GM06990 (cell line): ENCODE data around the gene CDIP1.

Source experiments
- DNase-seq: peaks from one replicate; pipeline ENCODE4 v3.0.0-alpha.2; 2011; ENCODE audit not compliant: insufficient read length; ENCODE audit errors: extremely low read depth
- H3K27me3 ChIP-seq: replicated peaks from 2 replicates; pipeline ENCODE4 v1.6.0; 2011; ENCODE audit warnings: low read length; ENCODE audit not compliant: control insufficient read depth, insufficient read depth
- H3K36me3 ChIP-seq: 2 replicates; pipeline ENCODE4 v1.5.1; 2011; ENCODE audit warnings: low read length; ENCODE audit not compliant: control insufficient read depth, insufficient read depth
- H3K4me3 ChIP-seq: replicated peaks from 2 replicates; pipeline ENCODE4 v1.5.1; 2011; ENCODE audit warnings: low read depth, mild to moderate bottlenecking, control low read depth, low read length
- TF ChIP-seq, protein P1 (sequence below): IDR thresholded peaks from 2 replicates; pipeline ENCODE4 v1.5.1; 2011; ENCODE audit warnings: low read length, control low read depth, mild to moderate bottlenecking, inconsistent platforms; ENCODE audit not compliant: insufficient read depth, poor library complexity, severe bottlenecking

CDIP1 gene

DNA sequence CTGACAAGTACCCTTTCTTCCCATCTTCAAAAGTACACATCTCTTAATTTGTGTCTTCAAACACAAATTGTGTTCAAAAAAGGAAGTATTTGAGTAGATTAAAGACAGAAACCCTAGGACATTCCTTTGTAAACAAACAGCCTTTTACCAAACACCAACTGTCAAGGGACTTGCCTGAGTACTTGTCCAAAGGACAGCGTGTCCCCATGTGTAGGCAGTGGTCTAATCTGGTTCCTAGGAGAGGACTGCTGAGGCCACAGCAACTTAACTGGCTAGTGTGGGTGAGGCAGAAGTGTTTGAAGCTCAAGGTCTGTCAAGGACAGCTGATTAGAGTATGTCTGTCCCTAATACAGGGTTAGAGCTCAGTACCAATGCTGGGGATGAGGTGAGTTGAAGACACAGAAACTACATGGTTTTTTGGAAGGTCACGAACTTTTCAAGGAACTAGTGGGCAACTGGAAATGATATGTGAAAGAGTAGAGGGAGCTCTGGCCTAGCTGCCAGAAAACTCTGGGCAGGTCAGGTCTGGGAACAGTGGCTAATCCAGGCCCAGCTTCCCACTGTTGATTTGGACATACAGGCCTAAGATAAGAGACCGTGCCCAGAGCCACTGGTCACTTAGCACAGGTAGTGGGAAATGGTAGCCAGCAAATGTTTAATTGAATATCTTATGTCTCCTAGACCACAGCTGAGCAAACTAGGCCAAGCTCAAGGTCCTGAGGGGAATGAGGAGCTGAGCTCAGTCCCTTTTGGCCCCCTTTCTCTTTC, 52.3 kb downstream of the CDIP1 start:
- TF ChIP-seq, protein P1, sequence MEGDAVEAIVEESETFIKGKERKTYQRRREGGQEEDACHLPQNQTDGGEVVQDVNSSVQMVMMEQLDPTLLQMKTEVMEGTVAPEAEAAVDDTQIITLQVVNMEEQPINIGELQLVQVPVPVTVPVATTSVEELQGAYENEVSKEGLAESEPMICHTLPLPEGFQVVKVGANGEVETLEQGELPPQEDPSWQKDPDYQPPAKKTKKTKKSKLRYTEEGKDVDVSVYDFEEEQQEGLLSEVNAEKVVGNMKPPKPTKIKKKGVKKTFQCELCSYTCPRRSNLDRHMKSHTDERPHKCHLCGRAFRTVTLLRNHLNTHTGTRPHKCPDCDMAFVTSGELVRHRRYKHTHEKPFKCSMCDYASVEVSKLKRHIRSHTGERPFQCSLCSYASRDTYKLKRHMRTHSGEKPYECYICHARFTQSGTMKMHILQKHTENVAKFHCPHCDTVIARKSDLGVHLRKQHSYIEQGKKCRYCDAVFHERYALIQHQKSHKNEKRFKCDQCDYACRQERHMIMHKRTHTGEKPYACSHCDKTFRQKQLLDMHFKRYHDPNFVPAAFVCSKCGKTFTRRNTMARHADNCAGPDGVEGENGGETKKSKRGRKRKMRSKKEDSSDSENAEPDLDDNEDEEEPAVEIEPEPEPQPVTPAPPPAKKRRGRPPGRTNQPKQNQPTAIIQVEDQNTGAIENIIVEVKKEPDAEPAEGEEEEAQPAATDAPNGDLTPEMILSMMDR = no peak
- no peak overlapping the region for H3K4me3 ChIP-seq
- DNase-seq = no peak
- peaks cover 5% of the 10 kb centered on the region; the same call in 1 of the 2 replicates for H3K36me3 ChIP-seq
- H3K27me3 ChIP-seq = no peaks in the 10 kb centered on the region

DNA sequence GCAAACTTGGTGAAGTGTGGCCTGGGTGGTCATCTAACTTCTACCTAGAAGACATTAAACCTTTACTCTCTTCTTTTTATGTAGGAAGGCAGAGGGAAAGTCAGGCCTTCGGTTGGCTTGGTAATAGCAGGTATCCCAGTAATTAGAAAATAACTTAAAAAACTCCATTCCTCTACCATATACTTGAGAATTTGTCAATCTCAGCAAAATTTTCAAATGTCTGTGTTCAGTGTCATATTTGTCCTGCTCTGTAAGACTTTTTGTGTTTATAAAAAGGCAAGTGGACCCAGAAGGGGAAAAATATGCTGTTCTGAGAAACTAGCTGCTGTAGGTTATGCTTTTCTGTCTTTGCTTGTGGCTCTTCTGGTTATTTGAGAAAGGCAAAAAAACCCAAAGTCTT, 56.6 kb downstream of the CDIP1 start:
- DNase-seq = no peak
- Histone ChIP-seq H3K27me3 (no peaks in the 10 kb centered on the region), H3K4me3 (no peak overlapping the region), H3K36me3 (peaks cover 5% of the 10 kb centered on the region; the same call in 1 of the 2 replicates)
- TF ChIP-seq, protein P1 = no peak

DNA sequence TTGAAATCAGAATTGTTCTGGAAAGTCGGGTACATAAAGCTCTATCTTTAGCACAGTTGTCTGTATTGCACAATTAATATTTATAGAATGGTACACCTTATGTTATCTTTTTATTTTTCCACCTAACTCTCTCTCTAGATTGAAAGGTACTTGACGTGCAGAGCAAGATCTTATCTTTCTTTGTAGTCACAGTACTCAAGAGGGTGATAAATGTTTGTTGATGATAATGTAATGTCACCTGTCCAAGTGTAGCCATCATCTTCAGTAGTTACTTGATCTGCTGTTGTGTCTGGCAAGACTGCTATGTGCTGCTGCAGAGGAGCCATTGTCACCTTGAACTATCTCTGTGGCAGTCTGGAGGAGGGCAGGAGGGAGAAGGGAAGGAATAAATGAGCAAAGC, 57.0 kb downstream of the CDIP1 start:
- TF ChIP-seq, protein P1 = no peak
- no peak for DNase-seq
- peaks cover 5% of the 10 kb centered on the region; the same call in 1 of the 2 replicates for H3K36me3 ChIP-seq
- H3K4me3 ChIP-seq = no peak overlapping the region
- no peaks in the 10 kb centered on the region for H3K27me3 ChIP-seq

DNA sequence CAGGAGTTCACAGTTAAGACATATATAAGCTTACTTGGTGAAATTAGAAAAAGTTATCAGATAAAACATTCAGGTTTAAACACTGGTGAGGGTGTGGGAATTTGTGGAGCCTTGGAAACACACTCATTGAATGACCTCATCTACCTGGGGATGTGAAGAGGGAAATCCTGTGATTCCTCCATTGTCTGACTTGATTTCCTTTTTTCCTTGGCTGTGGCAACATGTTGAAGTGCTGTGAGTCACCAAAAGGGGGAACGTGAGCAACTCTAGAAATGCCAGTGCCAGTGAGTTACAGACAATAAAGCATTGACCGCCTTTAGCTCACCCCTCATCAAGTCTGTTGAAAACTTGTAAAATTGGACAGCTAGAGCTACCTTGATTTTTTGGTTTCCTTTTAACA, 60.6 kb downstream of the CDIP1 start:
- TF ChIP-seq, protein P1 = no peak
- no peaks in the 10 kb centered on the region for H3K27me3 ChIP-seq
- DNase-seq = no peak
- H3K36me3 ChIP-seq = no peaks in the 10 kb centered on the region
- H3K4me3 ChIP-seq = no peak overlapping the region

DNA sequence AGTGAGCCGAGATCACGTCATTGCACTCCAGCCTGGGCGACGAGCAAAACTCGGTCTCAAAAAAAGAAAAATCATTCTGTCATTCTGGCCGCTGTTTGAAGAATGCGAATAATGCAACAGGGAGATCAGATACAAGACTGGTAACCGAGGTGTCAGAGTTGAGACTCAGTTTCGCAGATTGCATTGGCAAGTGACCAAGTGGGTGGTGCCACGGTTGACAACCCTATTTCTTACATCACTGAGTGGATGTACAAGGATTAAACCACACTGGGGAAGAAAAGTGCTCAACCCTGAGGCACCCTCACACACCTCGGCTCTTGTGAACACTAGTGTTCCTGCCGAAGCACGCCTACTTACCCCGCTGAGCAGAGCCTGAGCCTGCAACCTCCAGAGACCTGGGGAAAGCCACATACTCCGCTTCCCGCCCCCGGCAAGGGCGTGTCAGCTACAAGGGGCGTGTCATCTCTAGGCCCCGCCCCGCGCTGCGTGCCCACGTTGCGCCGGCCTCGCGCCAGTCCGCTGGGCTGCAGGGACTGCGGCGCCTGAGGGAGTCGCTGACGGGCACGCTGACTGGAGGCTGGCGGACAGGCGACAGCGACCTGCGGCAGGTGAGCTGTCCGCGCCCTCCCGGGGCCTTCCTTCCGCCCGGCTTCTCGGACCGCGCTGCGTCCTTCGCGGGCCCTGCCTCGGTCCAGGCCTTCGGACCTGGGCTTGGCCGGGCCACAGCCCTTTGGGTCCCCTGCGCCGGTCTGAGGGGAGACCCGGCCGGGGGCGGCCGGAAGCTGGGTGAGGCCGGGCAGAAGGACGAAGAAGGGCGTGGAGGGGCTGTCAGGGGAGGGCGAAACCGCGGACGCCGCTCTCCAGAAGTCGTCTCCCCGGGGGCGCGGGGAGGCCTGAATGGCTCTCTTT, 62.4 kb downstream of the CDIP1 start, which contains the start of gene HMOX2:
Gene HMOX2, plus strand, starts transcription at position 519 of the 909 bp plus-strand sequence. CDS start 29,127 bp downstream, outside the sequence.
- peak; percentile 98 for DNase-seq
- peak within 1 kb of the TSS; percentile 89 for H3K4me3 ChIP-seq
- no peaks in the 10 kb centered on the region; the same call in 1 of the 2 replicates for H3K36me3 ChIP-seq
- TF ChIP-seq, protein P1 = peak; percentile 29
- H3K27me3 ChIP-seq = no peaks in the 10 kb centered on the region
